NB4 (cell line): ENCODE results near the gene CSMD2.

Source experiments
- POLR2A ChIP-seq: IDR thresholded peaks from 2 replicates; pipeline ENCODE4 v1.6.1; 2011; ENCODE audit warnings: mild to moderate bottlenecking; ENCODE audit not compliant: insufficient read length; ENCODE audit errors: extremely low read depth
- TF ChIP-seq, protein P1 (sequence below): IDR thresholded peaks from one replicate; pipeline ENCODE4 v1.5.1; 2012; ENCODE audit warnings: low read depth, low read length

DNA sequence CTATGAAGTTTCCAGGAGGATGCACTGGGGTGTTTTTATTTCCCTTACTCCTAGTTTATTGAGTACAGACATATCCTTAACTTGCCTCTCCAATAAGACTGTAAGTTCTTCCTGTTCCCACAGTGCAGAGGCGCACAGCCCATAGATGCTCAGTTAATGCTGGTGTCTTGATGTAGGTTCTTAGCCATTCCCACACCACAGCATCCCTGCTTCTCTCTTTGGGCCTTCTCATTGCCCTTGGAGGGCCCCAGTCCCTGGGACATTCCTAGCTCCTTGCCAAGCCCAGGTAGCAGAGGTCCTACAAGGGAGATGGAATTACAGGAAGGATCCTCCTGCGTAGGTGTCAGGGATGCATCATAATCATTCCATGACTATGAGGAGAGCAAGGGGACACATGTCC, 362.8 kb downstream of the CSMD2 start:
- TF ChIP-seq, protein P1, sequence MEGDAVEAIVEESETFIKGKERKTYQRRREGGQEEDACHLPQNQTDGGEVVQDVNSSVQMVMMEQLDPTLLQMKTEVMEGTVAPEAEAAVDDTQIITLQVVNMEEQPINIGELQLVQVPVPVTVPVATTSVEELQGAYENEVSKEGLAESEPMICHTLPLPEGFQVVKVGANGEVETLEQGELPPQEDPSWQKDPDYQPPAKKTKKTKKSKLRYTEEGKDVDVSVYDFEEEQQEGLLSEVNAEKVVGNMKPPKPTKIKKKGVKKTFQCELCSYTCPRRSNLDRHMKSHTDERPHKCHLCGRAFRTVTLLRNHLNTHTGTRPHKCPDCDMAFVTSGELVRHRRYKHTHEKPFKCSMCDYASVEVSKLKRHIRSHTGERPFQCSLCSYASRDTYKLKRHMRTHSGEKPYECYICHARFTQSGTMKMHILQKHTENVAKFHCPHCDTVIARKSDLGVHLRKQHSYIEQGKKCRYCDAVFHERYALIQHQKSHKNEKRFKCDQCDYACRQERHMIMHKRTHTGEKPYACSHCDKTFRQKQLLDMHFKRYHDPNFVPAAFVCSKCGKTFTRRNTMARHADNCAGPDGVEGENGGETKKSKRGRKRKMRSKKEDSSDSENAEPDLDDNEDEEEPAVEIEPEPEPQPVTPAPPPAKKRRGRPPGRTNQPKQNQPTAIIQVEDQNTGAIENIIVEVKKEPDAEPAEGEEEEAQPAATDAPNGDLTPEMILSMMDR: no peak
- no peak for TF ChIP-seq POLR2A
